Measurements from ENCODE around the gene GCDH. TPM values are rescaled to one million over a fixed set of nuclear protein-coding genes. Genes with fewer than 3 reads are reported as not detected.
"Not testable (repeated sequence)": the region's sequence is repeated elsewhere in the genome, so short reads cannot be mapped to it uniquely, and the experiment has no call there.

GCDH gene
- 10 to 100 TPM; 41.2 to 42.5 TPM for total RNA-seq

- Mint-ChIP-seq H3K9me3 (no peaks in the 10 kb centered on the region), H3K4me1 (peaks cover 23% of the 10 kb centered on the region), H3K4me3 (peak within 1 kb of the TSS; percentile 97), H3K36me3 (peaks cover 16% of the 10 kb centered on the region), H3K27ac (peak within 1 kb of the TSS; percentile 94), H3K27me3 (no peaks in the 10 kb centered on the region)
- DNase-seq: peak; percentile 95
Measured at GRCh38 chr19:12890787-12891552, at the start of gene GCDH. Gene GCDH, plus strand, starts transcription at chr19:12891160. Its CDS starts 145 bp downstream, at chr19:12891305.

GRCh38 chr19:12842511-12842910 lies 48.4 kb upstream of the GCDH start:
- Mint-ChIP-seq H3K36me3 (no peaks in the 10 kb centered on the region), H3K4me1 (peaks cover 17% of the 10 kb centered on the region), H3K9me3 (no peaks in the 10 kb centered on the region), H3K27ac (no peak overlapping the region), H3K4me3 (no peak overlapping the region), H3K27me3 (peaks cover 82% of the 10 kb centered on the region)
- DNase-seq: no peak

- no peaks in the 10 kb centered on the region for H3K36me3 Mint-ChIP-seq
- H3K4me3 Mint-ChIP-seq: no peak overlapping the region
- no peak for DNase-seq
- peaks cover 20% of the 10 kb centered on the region for H3K4me1 Mint-ChIP-seq
- H3K27me3 Mint-ChIP-seq: peaks cover 83% of the 10 kb centered on the region
- no peaks in the 10 kb centered on the region for H3K9me3 Mint-ChIP-seq
- H3K27ac Mint-ChIP-seq: no peak overlapping the region
Measured at GRCh38 chr19:12843328-12843727, 47.6 kb upstream of the GCDH start.

- Mint-ChIP-seq H3K27me3 (peaks cover 79% of the 10 kb centered on the region), H3K27ac (no peak overlapping the region), H3K4me1 (peaks cover 18% of the 10 kb centered on the region), H3K36me3 (no peaks in the 10 kb centered on the region), H3K9me3 (no peaks in the 10 kb centered on the region), H3K4me3 (no peak overlapping the region)
- no peak for DNase-seq
Measured at GRCh38 chr19:12843999-12844732, 46.8 kb upstream of the GCDH start.

GRCh38 chr19:12846613-12847012 lies 44.3 kb upstream of the GCDH start:
- H3K36me3 Mint-ChIP-seq, H3K4me1 Mint-ChIP-seq, H3K9me3 Mint-ChIP-seq, H3K27ac Mint-ChIP-seq, DNase-seq, H3K4me3 Mint-ChIP-seq: not testable (repeated sequence)
- peaks cover 54% of the 10 kb centered on the region for H3K27me3 Mint-ChIP-seq

- H3K4me3 Mint-ChIP-seq: peak overlapping the region; percentile 68
- H3K27me3 Mint-ChIP-seq: peaks cover 48% of the 10 kb centered on the region
- H3K27ac Mint-ChIP-seq: no peak overlapping the region
- no peaks in the 10 kb centered on the region for H3K9me3 Mint-ChIP-seq
- peak; percentile 90 for DNase-seq
- peaks cover 7% of the 10 kb centered on the region for H3K4me1 Mint-ChIP-seq
- H3K36me3 Mint-ChIP-seq: no peaks in the 10 kb centered on the region
Measured at GRCh38 chr19:12847159-12848139, 43.5 kb upstream of the GCDH start.

- no peak overlapping the region for H3K27ac Mint-ChIP-seq
- no peaks in the 10 kb centered on the region for H3K27me3 Mint-ChIP-seq
- H3K4me3 Mint-ChIP-seq: no peak overlapping the region
Measured at GRCh38 chr19:12856653-12857052, 34.3 kb upstream of the GCDH start.

GRCh38 chr19:12858041-12858928 lies 32.7 kb upstream of the GCDH start:
- DNase-seq: no peak
- Mint-ChIP-seq H3K4me3 (no peak overlapping the region), H3K4me1 (no peaks in the 10 kb centered on the region), H3K27me3 (no peaks in the 10 kb centered on the region), H3K27ac (no peak overlapping the region), H3K9me3 (no peaks in the 10 kb centered on the region), H3K36me3 (no peaks in the 10 kb centered on the region)

More at GRCh38 chr19:12856653-12857052, 34.3 kb upstream of the GCDH start:
- Mint-ChIP-seq H3K36me3 (no peaks in the 10 kb centered on the region), H3K4me1 (no peaks in the 10 kb centered on the region), H3K9me3 (no peaks in the 10 kb centered on the region)
- DNase-seq: no peak

- no peaks in the 10 kb centered on the region for H3K36me3 Mint-ChIP-seq
- H3K9me3 Mint-ChIP-seq: no peaks in the 10 kb centered on the region
- no peaks in the 10 kb centered on the region for H3K4me1 Mint-ChIP-seq
- H3K27ac Mint-ChIP-seq: no peak overlapping the region
- H3K27me3 Mint-ChIP-seq: no peaks in the 10 kb centered on the region
- no peak overlapping the region for H3K4me3 Mint-ChIP-seq
- no peak for DNase-seq
Measured at GRCh38 chr19:12859546-12859945, 31.4 kb upstream of the GCDH start.

GRCh38 chr19:12864143-12864542 lies 26.8 kb upstream of the GCDH start:
- no peak overlapping the region for H3K27ac Mint-ChIP-seq
- no peak for DNase-seq

GRCh38 chr19:12864721-12865715 lies 25.9 kb upstream of the GCDH start:
- Mint-ChIP-seq H3K27ac (no peak overlapping the region), H3K4me1 (peaks cover 4% of the 10 kb centered on the region), H3K4me3 (no peak overlapping the region), H3K36me3 (no peaks in the 10 kb centered on the region), H3K9me3 (no peaks in the 10 kb centered on the region), H3K27me3 (no peaks in the 10 kb centered on the region)
- no peak for DNase-seq

More at GRCh38 chr19:12864143-12864542, 26.8 kb upstream of the GCDH start:
- no peaks in the 10 kb centered on the region for H3K9me3 Mint-ChIP-seq
- H3K27me3 Mint-ChIP-seq: no peaks in the 10 kb centered on the region
- no peaks in the 10 kb centered on the region for H3K36me3 Mint-ChIP-seq
- H3K4me1 Mint-ChIP-seq: peaks cover 4% of the 10 kb centered on the region
- no peak overlapping the region for H3K4me3 Mint-ChIP-seq

- Mint-ChIP-seq H3K9me3 (no peaks in the 10 kb centered on the region), H3K27me3 (no peaks in the 10 kb centered on the region), H3K27ac (no peak overlapping the region), H3K4me1 (peaks cover 4% of the 10 kb centered on the region), H3K36me3 (no peaks in the 10 kb centered on the region), H3K4me3 (peak overlapping the region; percentile 18)
- DNase-seq: no peak
Measured at GRCh38 chr19:12865746-12866415, 25.1 kb upstream of the GCDH start.
